ENCODE measurements around the gene PRDM2.

DNA sequence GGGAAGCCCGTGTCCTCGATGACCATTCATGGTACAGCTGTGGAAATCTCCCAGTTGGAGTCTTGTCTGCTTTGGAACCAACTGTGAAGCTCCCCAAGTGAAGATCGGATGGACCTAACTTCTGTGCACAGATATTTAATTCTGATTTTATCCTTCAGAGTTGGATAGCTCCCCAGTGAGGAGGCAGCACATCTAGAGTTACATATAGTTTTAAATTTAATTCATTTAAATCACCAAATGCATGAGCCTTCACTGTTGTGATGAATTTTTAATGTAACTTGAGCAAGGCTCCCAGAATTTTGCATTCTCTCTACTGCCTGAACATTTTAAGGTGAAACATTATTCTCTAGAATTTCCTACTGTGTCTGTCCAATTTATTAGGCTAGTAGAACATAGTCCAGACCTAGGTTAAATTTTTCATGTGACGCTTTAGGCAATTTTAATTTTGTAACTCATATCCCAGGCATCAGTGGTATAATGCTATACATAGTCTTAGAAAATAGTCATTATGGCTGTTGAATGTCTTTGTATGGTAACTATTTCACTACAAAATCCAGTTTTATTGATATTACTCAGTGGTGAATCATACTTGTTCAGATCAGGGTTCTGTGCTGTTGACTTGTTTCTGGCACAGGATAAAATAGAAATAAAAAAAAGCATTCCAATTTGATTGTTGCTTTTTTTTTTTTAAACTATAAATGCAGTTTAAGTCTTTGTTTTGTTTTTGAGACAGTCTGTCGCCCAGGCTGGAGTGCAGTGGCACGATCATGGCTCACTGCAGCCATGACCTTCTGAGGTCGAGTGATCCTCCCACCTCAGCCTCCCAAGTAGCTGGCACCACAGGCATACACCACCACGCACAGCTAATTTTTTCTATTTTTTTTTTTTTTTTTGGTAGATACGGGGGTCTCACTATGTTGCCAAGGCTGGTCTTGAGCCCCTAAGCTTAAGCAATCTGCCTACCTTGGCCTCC lies 66.9 kb downstream of the PRDM2 start:
- TF ChIP-seq E2F5 (CRISPR knock-in tag; conservative IDR thresholded peaks at IDR 0.05) (no peak), E2F1 (CRISPR knock-in tag; IDR thresholded peaks at IDR 0.05) (no peak), ZNF274 (CRISPR knock-in tag; IDR thresholded peaks at IDR 0.05) (no peak), BRCA1 (CRISPR knock-in tag; IDR thresholded peaks at IDR 0.05) (no peak), FOXA1 (IDR thresholded peaks at IDR 0.05) (no peak), FOXA1 (CRISPR knock-in tag; IDR thresholded peaks at IDR 0.05) (no peak)
- TF ChIP-seq, protein P1, sequence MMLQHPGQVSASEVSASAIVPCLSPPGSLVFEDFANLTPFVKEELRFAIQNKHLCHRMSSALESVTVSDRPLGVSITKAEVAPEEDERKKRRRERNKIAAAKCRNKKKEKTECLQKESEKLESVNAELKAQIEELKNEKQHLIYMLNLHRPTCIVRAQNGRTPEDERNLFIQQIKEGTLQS (CRISPR knock-in tag; IDR thresholded peaks at IDR 0.05) = no peak
- TF ChIP-seq, protein P2, sequence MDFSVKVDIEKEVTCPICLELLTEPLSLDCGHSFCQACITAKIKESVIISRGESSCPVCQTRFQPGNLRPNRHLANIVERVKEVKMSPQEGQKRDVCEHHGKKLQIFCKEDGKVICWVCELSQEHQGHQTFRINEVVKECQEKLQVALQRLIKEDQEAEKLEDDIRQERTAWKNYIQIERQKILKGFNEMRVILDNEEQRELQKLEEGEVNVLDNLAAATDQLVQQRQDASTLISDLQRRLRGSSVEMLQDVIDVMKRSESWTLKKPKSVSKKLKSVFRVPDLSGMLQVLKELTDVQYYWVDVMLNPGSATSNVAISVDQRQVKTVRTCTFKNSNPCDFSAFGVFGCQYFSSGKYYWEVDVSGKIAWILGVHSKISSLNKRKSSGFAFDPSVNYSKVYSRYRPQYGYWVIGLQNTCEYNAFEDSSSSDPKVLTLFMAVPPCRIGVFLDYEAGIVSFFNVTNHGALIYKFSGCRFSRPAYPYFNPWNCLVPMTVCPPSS (IDR thresholded peaks at IDR 0.05) = no peak
- TF ChIP-seq, protein P3, sequence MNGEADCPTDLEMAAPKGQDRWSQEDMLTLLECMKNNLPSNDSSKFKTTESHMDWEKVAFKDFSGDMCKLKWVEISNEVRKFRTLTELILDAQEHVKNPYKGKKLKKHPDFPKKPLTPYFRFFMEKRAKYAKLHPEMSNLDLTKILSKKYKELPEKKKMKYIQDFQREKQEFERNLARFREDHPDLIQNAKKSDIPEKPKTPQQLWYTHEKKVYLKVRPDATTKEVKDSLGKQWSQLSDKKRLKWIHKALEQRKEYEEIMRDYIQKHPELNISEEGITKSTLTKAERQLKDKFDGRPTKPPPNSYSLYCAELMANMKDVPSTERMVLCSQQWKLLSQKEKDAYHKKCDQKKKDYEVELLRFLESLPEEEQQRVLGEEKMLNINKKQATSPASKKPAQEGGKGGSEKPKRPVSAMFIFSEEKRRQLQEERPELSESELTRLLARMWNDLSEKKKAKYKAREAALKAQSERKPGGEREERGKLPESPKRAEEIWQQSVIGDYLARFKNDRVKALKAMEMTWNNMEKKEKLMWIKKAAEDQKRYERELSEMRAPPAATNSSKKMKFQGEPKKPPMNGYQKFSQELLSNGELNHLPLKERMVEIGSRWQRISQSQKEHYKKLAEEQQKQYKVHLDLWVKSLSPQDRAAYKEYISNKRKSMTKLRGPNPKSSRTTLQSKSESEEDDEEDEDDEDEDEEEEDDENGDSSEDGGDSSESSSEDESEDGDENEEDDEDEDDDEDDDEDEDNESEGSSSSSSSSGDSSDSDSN (CRISPR knock-in tag; IDR thresholded peaks at IDR 0.05) = no peak

Data from HepG2 (cell line).